WTC11 (cell line): ENCODE data around the gene SH3BP5.

Source experiments
- AR ChIP-seq: fragments of 250-450 bp; sonication (Bioruptor Pico); IDR thresholded peaks from 2 replicates; pipeline ENCODE4 v1.9.0; 2021; ENCODE audit warnings: mild to moderate bottlenecking
- CBFB ChIP-seq: sonication (generic); formaldehyde crosslinking; IDR thresholded peaks from 2 replicates; pipeline ENCODE4 v1.8.1; 2022; ENCODE audit warnings: mild to moderate bottlenecking, low read depth, missing genetic modification reagents
- CREM ChIP-seq: sonication (generic); formaldehyde crosslinking; IDR thresholded peaks from 2 replicates; pipeline ENCODE4 v1.8.1; 2022; ENCODE audit warnings: mild to moderate bottlenecking, missing genetic modification reagents, moderate library complexity
- CTCF ChIP-seq: fragments of 200-600 bp; IDR thresholded peaks from 2 replicates; pipeline ENCODE4 v1.8.0; 2022; ENCODE audit warnings: antibody characterized with exemption
- ERG ChIP-seq: fragments of 250-450 bp; sonication (Bioruptor Pico); IDR thresholded peaks from 2 replicates; pipeline ENCODE4 v1.8.0; 2021; ENCODE audit warnings: mild to moderate bottlenecking
- JAZF1 ChIP-seq: fragments of 250-450 bp; sonication (Bioruptor Pico); IDR thresholded peaks from 2 replicates; pipeline ENCODE4 v1.9.0; 2021; ENCODE audit warnings: moderate library complexity, mild to moderate bottlenecking, inconsistent platforms
- MAX ChIP-seq: sonication (generic); formaldehyde crosslinking; IDR thresholded peaks from 2 replicates; pipeline ENCODE4 v1.8.0; 2022; ENCODE audit warnings: mild to moderate bottlenecking, missing genetic modification reagents
- MLX ChIP-seq: sonication (generic); formaldehyde crosslinking; IDR thresholded peaks from 2 replicates; pipeline ENCODE4 v1.8.1; 2023; ENCODE audit warnings: mild to moderate bottlenecking, missing genetic modification reagents, moderate library complexity
- NFYB ChIP-seq: sonication (generic); formaldehyde crosslinking; conservative IDR thresholded peaks from 2 replicates; pipeline ENCODE4 v1.8.0; 2022; ENCODE audit warnings: low read depth, missing genetic modification reagents
- TEAD4 ChIP-seq: sonication (generic); formaldehyde crosslinking; IDR thresholded peaks from 2 replicates; pipeline ENCODE4 v1.8.0; 2022; ENCODE audit warnings: mild to moderate bottlenecking, missing genetic modification reagents
- USF2 ChIP-seq: sonication (generic); formaldehyde crosslinking; IDR thresholded peaks from 2 replicates; pipeline ENCODE4 v1.8.1; 2023; ENCODE audit warnings: mild to moderate bottlenecking, missing genetic modification reagents, moderate library complexity
- ZNF396 ChIP-seq: fragments of 250-450 bp; sonication (Bioruptor Pico); IDR thresholded peaks from 2 replicates; pipeline ENCODE4 v1.8.0; 2021; ENCODE audit warnings: mild to moderate bottlenecking, moderate library complexity, borderline replicate concordance
- ZNF671 ChIP-seq: fragments of 250-450 bp; sonication (Bioruptor Pico); IDR thresholded peaks from 2 replicates; pipeline ENCODE4 v1.8.0; 2021; ENCODE audit warnings: mild to moderate bottlenecking

- TF ChIP-seq CTCF (no peak), CBFB (CRISPR knock-in tag) (no peak), TEAD4 (no peak), MAX (CRISPR knock-in tag) (no peak), USF2 (CRISPR knock-in tag) (no peak), AR (CRISPR knock-in tag) (no peak), ZNF671 (CRISPR knock-in tag) (no peak), NFYB (CRISPR knock-in tag) (no peak), ZNF396 (CRISPR knock-in tag) (no peak), ERG (CRISPR knock-in tag) (no peak), MLX (CRISPR knock-in tag) (no peak), CREM (CRISPR knock-in tag) (no peak), JAZF1 (CRISPR knock-in tag) (no peak)
Observed at GRCh38 chr3:15345066-15345607, 12.8 kb upstream of the SH3BP5 start.
